Upper lobe of left lung (tissue), 4 donors: ENCODE data around the gene FAM153A.
"Not testable (repeated sequence)": the region's sequence is repeated elsewhere in the genome, so short reads cannot be mapped to it uniquely, and the experiment has no call there.

Source experiments
- CTCF ChIP-seq, 6 experiments: fragments of 450-650 bp in 4 of 6; fragments of 200-600 bp in 2 of 6; sonication (generic) in 2 of 6; IDR thresholded peaks; one replicate each; pipeline ENCODE4 v1.5.1; 2016 to 2019; ENCODE audit warnings: antibody characterized with exemption in 6 of 6
- EP300 ChIP-seq, 4 donors: sonication (generic); formaldehyde crosslinking; IDR thresholded peaks; one replicate each; pipeline ENCODE4 v1.5.1; 2017; ENCODE audit warnings: antibody characterized with exemption in 4 of 4, control low read depth in 2 of 4
- POLR2A ChIP-seq, 4 donors: fragments of 450-650 bp; IDR thresholded peaks; one replicate each; pipeline ENCODE4 v1.5.1; 2016 to 2017; ENCODE audit warnings: antibody characterized with exemption in 4 of 4, mild to moderate bottlenecking in 2 of 4
- POLR2AphosphoS5 ChIP-seq, 2 donors: sonication (generic); formaldehyde crosslinking; IDR thresholded peaks; one replicate each; pipeline ENCODE4 v1.5.1; 2017; ENCODE audit warnings: antibody characterized with exemption in 2 of 2

- TF ChIP-seq POLR2AphosphoS5, CTCF, POLR2A, EP300 (IDR thresholded peaks at IDR 0.05): not testable (repeated sequence)
Measured at GRCh38 chr5:177693671-177694517, 88.8 kb downstream of the FAM153A start.
